HG03457 (cell line): ENCODE results near the gene FUT6.
"Not testable (repeated sequence)": the region's sequence is repeated elsewhere in the genome, so short reads cannot be mapped to it uniquely, and the experiment has no call there.

ENCODE experiments used
- ATAC-seq: cut with Tn5 transposase; IDR thresholded peaks from one replicate; pipeline ENCODE4 v1.9.1; 2021; ENCODE audit warnings: moderate number of reproducible peaks; ENCODE audit not compliant: unreplicated experiment

FUT6 gene

GRCh38 chr19:5863030-5863665, 23.6 kb upstream of the FUT6 start:
- ATAC-seq: no peak

GRCh38 chr19:5857203-5858081, 17.9 kb upstream of the FUT6 start:
- ATAC-seq: no peak

DNA sequence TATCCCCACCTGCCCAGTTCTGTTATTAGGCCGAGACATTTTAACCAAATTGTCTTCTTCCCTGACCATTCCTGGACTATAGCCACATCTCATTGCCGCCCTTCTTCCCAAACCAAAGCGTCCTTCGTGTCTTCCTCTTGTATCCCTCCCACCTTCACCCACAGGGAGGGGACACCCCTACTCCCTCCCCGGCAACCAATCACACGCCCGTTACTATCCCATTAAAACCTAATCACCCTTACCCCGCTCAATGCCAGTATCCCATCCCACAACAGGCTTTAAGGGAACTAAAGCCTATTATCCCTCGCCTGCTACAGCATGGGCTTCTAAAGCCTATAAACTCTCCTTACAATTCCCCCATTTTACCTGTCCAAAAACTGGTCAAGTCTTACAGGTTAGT, 15.6 kb upstream of the FUT6 start:
- not testable (repeated sequence) for ATAC-seq

- not testable (repeated sequence) for ATAC-seq
Observed at GRCh38 chr19:5854121-5854520, 14.6 kb upstream of the FUT6 start.

- ATAC-seq: no peak
Observed at GRCh38 chr19:5851302-5851701, 11.8 kb upstream of the FUT6 start, which contains the start of gene FUT3. Gene FUT3 (minus strand): TSS chr19:5851449.

- ATAC-seq: no peak
Observed at GRCh38 chr19:5850743-5851293, 11.3 kb upstream of the FUT6 start.

GRCh38 chr19:5850189-5850588, 10.7 kb upstream of the FUT6 start:
- ATAC-seq: no peak

- not testable (repeated sequence) for ATAC-seq
Observed at GRCh38 chr19:5848621-5849020, 9.1 kb upstream of the FUT6 start.

DNA sequence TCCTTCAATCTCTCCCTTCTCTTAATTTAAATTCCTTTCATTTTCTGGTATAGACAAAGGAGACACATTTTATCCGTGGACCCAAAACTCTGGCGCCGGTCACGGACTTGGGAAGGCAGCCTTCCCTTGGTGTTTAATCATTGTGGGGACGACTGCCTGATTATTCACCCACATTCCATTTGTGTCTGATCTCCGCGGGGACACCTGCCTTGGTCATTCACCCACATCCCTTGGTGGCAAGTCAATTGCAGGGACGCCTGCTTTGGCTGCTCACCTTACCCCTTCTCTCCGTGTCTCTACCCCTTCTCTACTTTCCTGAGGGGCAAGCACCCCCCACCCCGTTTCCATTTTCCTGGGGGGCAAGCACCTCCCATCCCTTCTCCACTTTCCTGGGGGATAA, 8.3 kb upstream of the FUT6 start:
- ATAC-seq: not testable (repeated sequence)

DNA sequence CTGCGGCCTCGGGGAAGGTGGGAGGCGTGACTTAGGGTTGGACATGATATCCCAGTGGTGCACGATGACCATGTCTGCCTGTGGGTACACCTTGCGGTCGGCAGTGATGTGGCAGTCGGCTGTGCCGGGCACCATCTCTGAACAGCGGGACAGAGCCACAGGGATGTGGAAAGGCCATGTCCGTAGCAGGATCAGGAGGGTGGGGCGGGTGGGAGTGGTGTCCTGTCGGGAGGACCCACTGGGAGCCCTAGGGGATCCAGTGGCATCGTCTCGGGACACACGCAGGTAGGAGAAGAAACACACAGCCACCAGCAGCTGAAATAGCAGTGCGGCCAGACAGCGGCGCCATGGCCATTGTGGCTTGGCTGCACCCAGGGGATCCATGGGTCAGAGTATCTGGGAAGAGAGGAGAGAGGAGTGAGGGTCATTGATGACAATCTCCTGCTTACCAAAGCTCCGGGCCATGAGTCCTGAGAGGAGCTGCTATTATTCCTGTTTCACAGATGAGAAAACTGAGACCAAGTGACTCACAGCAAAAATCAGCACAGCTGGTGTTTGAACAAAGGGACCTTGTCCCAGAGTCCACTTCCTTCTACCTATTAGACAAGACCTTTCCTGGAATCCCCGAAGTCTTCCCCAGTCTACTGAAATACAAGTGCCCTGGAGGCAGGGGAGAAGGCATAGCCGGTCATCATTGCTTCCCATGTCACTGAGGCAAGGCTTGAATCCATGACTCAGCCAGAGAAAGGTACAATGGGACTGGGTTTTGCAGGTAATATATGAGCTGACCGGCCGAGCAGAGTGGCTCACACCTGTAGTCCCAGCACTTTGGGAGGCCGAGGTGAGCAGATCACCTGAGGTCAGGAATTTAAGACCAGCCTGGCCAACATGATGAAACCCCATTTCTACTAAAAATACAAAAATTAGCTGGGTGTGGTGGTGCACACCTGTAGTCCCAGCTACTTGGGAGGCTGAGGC, 5.2 kb upstream of the FUT6 start:
- ATAC-seq: no peak

DNA sequence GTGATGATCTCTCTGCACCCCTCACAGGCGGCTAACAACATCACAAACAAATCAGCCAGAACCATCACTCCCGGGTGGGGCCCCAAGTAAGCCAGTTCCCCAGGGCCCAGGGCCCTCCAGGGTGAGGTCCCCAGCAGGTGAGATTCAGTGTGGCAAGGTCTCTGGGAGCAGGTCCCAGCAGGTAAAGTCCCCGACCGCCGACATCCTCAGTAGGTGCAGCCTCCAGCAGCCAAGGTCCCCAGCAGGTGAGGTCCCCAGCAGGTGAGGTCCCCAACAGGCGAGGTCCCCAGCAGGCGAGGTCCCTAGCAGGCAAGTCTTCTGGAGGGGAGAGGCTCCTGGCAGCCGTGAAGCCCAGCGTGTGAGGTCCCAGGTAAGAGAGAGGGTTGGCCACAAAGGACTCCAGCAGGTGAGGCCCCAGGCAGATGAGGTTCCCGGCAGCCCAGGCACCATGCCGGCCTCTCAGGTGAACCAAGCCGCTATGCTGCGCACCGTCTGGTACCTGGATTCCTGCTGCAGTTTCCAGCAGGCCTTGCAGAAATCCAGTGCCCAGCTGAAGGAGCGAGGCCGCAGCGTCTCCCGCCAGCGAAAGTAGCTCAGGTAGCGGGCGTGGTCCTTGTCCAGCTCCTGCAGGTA, 3.9 kb upstream of the FUT6 start:
- no peak for ATAC-seq

DNA sequence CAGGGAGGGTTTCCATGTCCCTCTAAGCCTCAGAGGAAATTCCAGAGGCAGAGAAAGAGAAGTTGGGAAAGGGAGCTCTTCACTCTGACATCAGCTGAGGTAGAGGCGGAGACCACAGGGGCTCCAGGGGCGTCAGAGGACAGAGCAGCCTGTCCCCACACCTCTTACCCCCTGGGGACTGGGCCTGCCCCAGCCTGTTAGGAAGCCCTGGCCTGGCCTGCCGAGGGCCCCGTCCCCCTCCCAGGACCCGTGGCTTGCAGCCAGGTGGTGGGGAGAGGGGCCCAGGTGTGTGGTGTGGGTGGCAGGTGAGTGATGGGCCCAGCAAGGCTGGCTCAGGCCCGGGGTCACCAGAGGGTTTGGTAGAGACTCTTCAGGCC, 2.2 kb upstream of the FUT6 start:
- not testable (repeated sequence) for ATAC-seq

DNA sequence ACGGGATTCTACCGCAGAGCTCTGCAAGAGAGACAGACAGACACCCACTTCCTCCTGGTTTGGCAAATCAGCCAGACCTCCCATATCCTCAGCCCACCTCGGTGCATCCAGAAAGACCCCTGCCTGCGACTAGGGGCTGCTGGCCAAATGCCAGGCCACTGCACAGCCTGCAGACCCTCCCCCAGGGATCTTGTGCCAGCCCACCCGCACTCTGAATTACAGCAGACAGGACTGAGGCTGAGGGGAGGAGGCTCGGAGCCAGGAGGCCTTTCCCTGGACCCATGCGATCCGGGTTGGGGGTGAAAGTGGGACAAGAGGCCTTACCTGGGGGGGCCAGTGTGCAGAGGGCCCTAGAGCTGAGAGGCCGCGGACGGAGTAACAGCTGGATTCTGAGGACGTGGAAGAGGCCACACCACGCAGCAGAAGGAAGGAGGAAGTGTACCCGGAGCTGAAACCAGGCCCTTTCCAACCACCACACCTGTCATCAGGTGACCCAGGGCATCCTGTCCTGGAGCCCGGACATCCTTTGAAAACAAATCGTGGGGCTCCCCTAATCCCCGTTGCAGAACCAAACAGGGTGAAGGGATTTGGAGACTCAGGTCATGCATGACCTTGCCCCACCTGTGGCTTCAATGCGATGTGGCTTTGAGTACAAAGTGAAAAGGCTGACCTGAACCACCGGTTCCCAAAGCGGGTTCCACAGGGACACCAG, 993 bp downstream of the FUT6 start:
- no peak for ATAC-seq

DNA sequence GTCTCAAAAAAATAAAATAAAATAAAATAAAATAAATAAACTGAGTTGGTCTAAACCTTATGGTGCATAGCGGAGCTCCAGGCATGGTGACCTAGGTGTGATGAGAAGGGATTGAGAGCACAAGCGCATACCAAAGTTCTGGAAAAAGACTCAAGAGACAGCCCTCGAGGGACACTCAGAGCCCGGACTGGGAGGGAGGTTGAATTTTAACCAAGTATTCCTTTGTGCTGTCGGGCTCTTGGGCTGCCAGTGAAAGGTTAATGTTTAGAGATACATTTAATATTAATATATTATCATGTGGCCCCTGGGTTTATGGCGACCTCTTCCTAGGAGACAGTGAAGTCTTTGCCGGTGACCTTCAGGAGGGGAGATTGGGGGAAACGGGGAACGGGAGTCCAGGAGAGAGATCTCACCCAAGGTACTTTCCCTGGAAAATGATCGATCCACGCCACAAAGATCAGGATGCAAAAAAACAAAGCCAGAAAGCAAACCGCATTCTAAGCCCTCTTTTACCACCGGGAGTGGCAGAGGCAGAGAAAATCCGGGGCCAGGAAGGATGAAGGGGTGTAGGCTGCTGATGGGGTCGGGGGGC, 1.6 kb downstream of the FUT6 start:
- ATAC-seq: no peak

DNA sequence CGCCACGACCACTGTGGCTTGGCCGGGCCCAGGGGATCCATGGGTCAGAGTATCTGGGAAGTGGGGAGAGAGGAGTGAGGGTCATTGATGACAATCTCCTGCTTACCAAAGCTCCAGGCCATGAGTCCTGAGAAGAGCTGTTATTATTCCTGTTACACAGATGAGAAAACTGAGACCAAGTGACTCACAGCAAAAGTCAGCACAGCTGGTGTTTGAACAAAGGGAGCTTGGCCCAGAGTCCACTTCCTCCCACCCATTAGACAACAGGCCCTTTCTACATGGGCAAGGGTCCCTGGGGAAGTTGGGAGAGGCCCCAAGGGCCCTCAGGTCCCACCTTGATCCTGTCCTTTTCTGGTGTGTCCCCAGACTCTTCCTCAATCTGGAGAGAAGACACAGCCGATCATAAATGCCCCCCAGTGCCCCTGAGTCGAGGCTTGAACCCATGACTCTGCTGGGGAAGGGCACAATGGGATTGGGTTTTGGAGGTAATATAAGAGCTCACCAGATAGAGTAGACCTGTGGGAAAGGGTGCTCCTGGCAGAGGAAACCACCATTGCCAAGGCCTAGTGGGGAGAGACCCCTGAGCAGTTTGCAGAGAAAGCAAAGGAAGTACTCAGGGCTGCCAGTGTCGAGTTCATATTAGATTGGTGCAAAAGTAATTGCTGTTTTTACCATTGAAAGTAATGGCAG, 6.8 kb downstream of the FUT6 start:
- no peak for ATAC-seq

- ATAC-seq: no peak
Observed at GRCh38 chr19:5832061-5832460, 7.4 kb downstream of the FUT6 start.

DNA sequence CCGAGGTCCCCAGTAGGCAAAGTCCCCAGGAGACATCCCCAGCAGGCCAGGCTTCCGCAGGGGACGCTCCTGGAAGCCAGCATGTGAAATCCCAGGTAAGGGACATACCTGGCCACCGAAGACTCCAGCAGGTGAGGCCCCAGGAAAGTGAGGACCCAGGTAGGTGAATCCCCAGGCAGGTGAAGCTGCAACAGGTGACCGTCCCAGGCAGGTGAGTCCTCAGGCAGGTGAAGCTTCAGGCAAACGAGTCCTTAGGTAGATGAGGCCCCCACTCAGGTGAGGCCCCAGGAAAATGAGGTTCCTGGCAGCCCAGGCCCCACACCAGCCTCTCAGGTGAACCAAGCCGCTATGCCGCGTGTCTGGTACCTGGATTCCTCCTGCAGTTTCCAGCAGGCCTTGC, 8.3 kb downstream of the FUT6 start:
- no peak for ATAC-seq

- ATAC-seq: no peak
Observed at GRCh38 chr19:5829567-5830310, 9.8 kb downstream of the FUT6 start.
